ENCODE data around the gene ZFP3.

DNA sequence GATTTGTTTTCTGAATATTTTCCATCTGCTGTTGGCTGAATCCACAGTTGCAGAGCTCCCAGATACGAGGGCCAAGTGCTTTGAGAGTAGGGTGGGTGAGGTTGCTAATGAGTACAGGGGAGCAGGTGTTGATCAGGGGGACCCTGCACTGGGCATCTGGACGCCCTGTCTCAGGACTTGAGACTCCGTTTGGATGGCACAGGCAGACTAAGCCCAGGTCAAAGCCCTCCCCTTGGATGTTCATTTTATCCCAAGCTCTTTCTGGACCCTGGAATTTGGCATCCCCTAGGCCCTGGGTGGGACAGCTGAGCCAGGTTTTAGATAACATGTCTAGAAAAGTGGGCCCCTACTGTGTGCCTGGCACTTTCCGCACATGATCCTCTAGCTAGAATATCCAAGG lies 49.6 kb downstream of the ZFP3 start:
- TF ChIP-seq, protein P1, sequence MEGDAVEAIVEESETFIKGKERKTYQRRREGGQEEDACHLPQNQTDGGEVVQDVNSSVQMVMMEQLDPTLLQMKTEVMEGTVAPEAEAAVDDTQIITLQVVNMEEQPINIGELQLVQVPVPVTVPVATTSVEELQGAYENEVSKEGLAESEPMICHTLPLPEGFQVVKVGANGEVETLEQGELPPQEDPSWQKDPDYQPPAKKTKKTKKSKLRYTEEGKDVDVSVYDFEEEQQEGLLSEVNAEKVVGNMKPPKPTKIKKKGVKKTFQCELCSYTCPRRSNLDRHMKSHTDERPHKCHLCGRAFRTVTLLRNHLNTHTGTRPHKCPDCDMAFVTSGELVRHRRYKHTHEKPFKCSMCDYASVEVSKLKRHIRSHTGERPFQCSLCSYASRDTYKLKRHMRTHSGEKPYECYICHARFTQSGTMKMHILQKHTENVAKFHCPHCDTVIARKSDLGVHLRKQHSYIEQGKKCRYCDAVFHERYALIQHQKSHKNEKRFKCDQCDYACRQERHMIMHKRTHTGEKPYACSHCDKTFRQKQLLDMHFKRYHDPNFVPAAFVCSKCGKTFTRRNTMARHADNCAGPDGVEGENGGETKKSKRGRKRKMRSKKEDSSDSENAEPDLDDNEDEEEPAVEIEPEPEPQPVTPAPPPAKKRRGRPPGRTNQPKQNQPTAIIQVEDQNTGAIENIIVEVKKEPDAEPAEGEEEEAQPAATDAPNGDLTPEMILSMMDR (IDR thresholded peaks at IDR 0.05), result no peak
- TF ChIP-seq YY1 (IDR thresholded peaks at IDR 0.05; ENCODE audit: low read depth), result no peak
